ENCODE measurements around the gene PIM3.

PIM3 gene

GRCh38 chr22:49960159-49961004 lies at the start of gene PIM3:
TSS of gene PIM3 (plus strand) at chr22:49960772. CDS start at chr22:49960948, 176 bp downstream.
- DNase-seq, result peak; percentile 86 to 96

DNA sequence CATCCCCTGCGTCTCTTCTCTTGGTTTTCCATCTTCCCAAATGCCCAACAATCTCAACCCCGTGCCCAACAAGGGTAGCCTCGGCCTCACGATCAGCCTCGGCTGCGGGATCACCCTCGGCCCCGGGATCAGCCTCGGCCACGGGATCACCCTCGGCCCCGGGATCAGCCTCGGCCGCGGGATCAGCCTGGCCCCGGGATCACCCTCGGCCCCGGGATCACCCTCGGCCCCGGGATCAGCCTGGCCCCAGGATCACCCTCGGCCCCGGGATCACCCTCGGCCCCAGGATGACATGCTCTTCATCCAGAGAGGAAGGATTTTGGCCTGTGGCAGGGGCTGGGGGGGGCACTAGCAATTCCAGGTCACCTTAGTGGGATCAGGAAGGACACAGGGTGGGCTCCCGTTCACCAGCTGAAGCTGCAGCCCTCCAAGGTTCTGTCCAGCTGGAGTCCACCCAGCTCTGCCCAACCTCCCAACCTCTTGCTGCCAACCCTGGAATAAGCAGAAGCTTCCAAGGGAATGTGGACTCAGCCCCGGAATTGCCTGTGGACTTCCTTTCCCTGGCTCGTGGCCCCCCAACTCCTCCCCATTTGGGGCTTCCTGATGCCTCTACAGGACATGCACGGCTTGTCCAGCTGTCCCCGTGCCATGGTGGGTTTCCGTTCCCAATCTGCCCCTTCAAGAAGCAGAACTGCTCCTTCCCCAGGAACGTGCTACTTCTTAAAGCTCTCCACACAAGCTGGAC lies 48.5 kb upstream of the PIM3 start:
- DNase-seq, result no peak

- DNase-seq, result no peak
These were observed 47.5 kb upstream of the PIM3 start for GRCh38 chr22:49913026-49913425.

DNA sequence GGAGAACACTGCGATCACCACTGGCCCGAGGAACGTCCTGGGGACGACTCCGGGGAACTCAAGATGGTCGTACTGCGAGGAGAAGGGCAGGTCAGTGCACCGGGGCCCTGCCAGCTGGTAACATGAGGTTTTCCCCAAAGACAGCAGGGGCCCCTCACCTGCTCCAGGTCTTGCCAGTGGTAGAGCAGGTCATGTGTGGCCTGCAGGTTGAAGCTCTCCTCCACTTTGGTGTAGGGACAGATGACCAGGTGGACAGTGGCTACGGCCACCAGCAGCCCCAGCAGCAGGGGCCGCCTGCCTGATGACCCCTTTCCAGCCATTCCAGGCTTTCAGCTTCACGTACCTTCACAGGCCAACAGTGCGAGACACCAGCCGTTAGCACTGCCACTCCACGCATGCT lies 47.1 kb upstream of the PIM3 start:
- no peak for DNase-seq

- no peak for DNase-seq
These were observed 46.3 kb upstream of the PIM3 start for GRCh38 chr22:49914256-49914655.

- no peak for DNase-seq
These were observed 45.0 kb upstream of the PIM3 start for GRCh38 chr22:49915610-49916009.

- no peak for DNase-seq
These were observed 43.7 kb upstream of the PIM3 start for GRCh38 chr22:49916831-49917230.

GRCh38 chr22:49917974-49918910 lies 42.3 kb upstream of the PIM3 start, which contains the start of the genes ALG12 and CRELD2:
TSS of gene ALG12 (minus strand) at chr22:49918438. CDS start at chr22:49913765, 4,673 bp downstream.
TSS of gene CRELD2 (plus strand) at chr22:49918634. CDS start at chr22:49918770, 136 bp downstream.
- DNase-seq, result peak; percentile 81 to 84

- DNase-seq, result no peak
These were observed 41.4 kb upstream of the PIM3 start for GRCh38 chr22:49918911-49919881.

GRCh38 chr22:49920859-49921258 lies 39.7 kb upstream of the PIM3 start:
- no peak for DNase-seq

DNA sequence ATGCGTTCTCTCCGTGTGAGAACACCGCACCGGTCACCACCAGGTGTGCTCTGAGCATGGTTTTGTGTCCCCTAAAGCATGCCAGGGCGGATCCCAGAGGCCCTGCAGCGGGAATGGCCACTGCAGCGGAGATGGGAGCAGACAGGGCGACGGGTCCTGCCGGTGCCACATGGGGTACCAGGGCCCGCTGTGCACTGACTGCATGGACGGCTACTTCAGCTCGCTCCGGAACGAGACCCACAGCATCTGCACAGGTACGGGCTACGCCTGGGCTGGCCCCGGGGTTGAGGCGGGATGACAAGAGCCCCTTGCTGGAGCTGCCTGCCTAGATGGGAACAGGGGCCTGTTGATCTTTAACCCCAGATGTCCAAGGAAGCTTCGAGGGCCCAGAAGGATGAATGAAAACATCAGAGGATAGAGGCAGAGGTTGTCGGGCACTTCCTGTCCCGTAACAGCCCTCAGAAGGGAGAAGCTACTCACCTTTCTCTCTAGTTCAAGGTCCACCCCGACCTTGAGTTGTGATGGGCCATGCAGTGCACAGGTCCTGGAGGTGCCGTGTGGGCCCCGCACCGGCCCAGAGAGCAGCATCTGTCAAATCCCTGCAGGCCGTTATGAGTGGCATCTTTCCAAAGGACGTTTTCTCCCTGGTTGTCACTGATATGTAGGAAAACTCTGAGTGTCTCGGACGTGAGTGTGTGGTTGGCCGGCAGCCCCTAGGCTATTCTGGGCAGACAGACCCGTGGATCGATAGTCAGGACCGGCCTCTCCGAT lies 38.9 kb upstream of the PIM3 start:
- no peak for DNase-seq

GRCh38 chr22:49922484-49922883 lies 38.1 kb upstream of the PIM3 start:
- no peak for DNase-seq

DNA sequence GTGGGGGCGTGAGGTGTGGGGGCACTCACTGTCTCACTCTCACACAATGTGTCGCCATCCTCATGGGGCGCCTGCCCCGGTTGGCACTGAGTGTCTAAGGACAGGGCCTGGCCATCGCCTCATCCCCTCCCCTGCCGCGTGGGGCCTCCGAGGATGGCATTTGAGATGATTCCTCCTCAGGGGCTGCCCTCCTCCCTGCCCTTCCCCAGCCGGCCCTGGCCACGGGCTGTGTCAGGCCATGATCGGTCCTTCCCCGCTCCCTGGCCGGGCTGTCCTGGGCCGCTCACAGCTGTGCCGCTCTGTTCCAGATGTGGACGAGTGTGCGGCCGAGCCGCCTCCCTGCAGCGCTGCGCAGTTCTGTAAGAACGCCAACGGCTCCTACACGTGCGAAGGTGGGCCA lies 37.6 kb upstream of the PIM3 start:
- DNase-seq, result no peak

DNA sequence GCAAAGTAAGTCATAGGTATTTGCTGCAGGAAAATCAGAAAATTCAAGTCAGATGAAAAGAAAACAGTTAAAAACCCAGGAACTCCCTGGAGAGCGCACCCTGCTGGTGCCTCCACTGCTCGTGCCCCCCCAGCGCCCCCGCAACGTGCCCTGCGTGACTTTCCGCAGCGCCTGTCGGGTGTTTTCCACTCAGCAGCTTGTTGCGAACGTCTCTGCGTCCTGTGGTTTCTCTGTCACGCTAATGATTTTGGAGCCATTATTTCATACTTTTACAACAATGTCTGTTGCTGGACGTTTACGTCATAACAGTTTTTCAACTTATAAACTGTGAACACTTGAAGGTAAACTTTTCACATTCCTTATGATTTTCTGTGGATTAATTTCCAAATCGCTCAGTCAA lies 37.1 kb upstream of the PIM3 start:
- no peak for DNase-seq

DNA sequence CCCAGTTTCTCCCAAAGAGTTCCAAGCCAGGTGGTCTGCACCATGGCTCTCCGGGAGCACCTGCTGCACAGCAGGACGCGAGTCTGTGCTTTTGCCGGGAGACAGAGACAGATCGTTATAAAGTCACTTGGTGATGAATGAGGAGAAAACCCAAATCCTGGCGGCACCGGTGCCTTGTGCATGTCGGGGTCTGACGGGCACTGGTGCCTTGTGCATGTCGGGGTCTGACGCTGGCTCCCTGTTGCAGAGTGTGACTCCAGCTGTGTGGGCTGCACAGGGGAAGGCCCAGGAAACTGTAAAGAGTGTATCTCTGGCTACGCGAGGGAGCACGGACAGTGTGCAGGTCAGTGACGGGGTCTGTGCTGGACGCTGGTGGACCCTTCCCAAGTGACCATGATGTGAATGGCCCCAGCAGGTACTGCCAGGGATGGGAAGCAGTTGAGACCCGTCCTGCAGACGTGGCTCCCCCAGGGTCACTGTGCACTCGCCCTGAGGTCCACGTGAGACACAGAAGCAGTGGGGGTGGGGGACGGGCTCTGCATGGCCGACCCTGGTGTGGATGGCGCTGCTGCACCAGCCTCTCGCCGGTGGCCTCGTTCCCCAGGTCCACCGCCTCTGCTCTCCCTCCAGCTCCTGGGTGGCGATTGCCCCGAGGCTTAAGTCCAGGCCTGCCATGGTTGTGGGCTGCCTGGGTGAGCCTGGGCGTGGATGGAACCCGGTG lies 36.3 kb upstream of the PIM3 start:
- DNase-seq, result no peak

GRCh38 chr22:49925525-49926128 lies 34.9 kb upstream of the PIM3 start:
- peak in 1 of 2 donors; percentile 54 for DNase-seq

- DNase-seq, result no peak
These were observed 33.7 kb upstream of the PIM3 start for GRCh38 chr22:49926916-49927315.

DNA sequence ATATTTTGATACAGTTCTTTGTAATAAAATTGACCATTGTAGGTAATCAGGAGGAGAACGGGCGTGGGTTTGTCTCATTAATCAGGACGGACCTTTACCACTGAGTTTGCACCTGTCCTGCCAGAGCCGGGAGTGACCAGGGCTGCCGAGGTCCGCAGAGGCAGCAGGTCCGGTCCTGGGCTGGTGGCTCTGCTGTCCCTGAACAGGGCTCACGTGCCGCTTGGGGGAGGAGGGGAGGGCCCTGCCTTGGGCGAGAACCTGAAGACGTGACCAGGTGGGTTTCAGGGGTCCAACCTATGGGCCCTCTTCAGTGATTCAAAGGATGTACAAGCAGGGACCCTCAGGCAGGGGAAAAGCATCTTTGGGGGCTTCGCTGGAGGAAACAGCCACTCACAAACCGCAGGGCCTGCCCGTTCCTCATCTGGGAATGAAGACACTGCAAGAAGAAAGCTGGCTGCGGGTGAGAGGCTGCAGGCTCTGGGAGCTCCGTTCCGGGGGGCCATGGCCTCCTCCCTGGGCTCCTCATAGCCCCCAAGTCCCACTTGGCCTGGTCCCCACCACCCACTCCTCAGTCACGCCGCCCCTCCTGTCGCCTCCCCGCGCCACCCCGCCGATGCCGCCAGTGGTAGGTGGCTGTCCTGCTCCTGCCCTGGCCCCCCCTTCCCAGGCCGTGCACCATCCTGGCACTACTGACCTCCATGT lies 32.9 kb upstream of the PIM3 start:
- no peak for DNase-seq

GRCh38 chr22:49928185-49928495 lies 32.4 kb upstream of the PIM3 start:
- no peak for DNase-seq
